ENCODE data around the gene PCLO.

GRCh38 chr7:82816272-82816671 lies 346.4 kb downstream of the PCLO start:
- no peak for TF ChIP-seq POLR2AphosphoS5 (IDR thresholded peaks at IDR 0.05)
- no peak for TF ChIP-seq CTCF (IDR thresholded peaks at IDR 0.05)
- no peak for TF ChIP-seq EP300 (IDR thresholded peaks at IDR 0.05)
- TF ChIP-seq POLR2A (IDR thresholded peaks at IDR 0.05), result no peak
